GM19395 (cell line): ENCODE results near the gene USP35.
"Not testable (repeated sequence)": the region's sequence is repeated elsewhere in the genome, so short reads cannot be mapped to it uniquely, and the experiment has no call there.

Experiments used
- ATAC-seq: cut with Tn5 transposase; IDR thresholded peaks from one replicate; pipeline ENCODE4 v1.9.1; 2021; ENCODE audit warnings: mild to moderate bottlenecking, moderate library complexity; ENCODE audit not compliant: unreplicated experiment

Gene USP35

DNA sequence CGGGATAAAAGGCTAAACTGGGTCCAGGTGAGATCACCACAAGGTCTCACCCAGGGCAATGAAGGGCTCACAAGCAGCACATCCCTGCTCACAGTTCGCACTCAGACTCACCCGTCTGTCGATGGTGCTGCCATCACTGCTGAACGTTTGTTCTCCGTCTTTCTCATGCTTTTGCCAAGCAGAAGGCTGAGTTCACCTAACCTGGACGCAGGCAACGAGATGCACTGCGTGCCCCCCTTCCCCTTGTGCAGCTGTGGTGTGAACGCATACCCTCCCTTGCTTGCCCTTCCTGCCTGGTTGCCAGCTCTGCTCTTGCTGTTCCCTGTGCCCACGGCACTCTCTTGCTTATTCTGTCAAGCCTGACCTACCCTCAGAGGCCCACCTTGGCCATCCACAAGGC is 18.3 kb upstream of the USP35 start:
- ATAC-seq = no peak

DNA sequence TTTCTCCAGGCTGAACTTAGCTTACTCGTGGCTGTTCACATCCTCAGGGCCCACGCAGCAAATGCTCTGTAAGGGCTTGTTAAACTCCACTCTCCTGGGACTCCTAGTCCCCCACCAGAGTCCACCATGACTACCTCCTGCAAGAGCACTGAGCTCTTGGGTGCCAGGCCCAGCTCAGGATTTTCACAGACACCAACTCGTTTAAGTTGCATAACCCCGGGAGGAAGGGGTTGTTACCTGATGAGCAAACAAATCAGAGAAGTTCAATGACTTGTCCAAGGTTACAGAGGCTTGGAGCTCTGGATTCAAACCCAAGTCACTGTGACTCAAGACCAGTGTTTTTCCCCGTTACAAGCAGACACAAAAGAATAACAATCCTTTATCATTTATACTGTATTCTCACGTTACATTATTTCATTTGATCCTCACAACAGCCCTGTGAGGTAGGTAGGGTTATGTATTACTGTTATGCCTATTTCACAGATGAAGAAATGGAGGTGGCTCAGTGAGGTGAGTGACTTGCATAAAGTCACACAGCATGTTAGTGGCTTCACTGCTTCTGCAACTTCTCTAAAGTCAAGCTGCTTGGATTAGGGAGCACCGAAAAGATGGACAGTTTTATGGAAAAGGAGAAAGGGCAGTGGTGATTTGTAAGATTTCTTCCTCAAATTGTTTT is 17.7 kb upstream of the USP35 start:
- no peak for ATAC-seq

DNA sequence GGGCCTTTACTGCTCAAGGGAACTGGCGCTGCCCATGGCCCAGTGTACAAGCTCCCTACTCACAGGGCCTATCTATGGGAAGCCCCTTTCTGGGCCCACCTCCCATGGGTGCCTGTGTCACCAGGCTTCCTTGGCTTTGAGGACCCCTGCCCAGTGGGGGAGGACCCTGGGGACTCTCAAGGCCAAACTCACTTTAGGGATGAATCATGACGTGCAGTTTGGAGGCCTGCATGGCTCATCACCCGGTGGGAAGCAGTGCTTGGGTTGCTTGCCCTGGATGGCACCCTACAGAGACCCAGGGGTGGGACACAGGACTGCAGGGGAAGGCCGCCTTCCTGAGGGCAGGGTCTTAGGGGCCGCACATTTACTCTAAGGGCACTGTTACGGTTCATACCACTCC is 16.8 kb upstream of the USP35 start:
- no peak for ATAC-seq

DNA sequence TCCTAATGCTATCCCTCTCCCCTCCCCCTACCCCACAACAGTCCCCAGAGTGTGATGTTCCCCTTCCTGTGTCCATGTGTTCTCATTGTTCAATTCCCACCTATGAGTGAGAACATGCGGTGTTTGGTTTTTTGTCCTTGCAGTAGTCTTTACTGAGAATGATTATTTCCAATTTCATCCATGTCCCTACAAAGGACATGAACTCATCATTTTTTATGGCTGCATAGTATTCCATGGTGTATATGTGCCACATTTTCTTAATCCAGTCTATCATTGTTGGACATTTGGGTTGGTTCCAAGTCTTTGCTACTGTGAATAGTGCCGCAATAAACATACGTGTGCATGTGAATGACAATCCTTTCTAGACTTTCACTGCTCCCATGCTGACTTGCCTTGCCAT is 12.9 kb upstream of the USP35 start:
- ATAC-seq = not testable (repeated sequence)

DNA sequence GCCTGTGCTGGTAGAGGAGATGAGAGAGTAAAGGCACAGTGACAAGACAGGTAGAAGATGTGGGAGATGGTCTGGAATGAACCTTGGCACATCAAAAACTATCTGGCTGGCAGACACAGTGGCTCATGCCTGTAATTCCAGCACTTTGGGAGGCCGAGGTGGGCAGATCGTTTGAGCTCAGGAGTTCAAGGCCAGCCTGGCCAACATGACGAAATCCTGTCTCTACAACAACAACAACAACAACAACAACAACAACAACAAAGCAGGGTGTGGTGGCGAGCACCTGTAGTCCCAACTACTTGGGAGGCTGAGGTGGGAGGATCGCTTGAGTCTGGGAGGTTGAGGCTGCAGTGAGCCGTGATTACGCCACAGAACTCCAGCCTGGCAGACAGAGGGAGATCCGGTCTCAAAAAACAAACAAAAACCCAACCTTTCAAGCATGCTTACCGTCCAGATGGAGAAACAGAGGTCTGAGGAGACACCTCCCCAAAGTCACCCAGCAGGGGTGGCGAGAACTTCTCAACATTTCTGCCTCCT is 12.0 kb upstream of the USP35 start:
- ATAC-seq = no peak

DNA sequence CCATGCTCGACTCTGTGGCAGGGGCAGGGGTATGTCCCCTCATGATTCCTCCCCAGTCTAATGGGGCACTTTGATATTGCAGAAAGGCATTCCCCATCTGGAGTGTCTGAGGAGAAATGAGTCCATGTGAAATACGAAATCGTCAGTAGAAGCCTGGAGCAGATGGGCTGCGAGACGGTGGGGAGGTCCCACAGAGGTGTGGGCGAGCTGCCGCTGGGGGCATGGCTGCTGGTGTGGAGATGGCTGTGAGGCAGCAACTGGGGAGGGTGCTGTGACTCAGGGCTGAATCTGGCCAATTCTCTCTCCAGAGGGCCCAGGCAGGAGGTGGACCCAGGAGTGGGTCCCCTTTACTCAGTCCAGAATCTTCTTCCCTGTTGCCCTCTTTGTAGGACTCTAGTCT is 11.5 kb upstream of the USP35 start:
- no peak for ATAC-seq

DNA sequence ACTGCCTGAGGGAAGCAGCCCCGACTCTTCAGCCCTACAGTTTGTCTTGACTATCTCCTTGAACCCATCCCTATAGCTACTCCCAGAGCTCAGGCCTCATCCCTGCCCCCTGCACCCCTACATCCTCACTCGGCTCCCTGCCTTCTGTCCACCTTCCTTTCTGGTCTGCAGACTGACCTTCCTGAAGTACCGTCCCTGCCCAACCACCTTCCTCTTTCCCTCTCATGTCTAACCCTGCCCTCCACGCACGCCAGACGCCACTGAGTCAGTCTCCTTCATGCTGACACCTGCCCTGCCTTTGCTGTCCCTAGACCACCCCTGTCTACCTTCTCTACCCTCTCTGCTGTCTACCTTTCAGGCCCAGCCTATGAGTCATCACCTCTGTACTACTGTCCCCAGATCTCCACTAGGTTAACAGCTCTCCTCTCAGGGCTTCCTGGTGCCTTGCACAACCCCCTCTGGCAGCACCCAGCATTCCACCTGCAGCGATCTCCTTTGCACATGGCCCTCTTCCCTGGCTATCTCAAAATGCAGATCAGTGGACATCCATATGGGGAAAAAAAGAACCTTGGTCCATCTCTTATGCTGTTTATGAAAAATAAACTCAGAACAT is 9.2 kb upstream of the USP35 start:
- no peak for ATAC-seq

DNA sequence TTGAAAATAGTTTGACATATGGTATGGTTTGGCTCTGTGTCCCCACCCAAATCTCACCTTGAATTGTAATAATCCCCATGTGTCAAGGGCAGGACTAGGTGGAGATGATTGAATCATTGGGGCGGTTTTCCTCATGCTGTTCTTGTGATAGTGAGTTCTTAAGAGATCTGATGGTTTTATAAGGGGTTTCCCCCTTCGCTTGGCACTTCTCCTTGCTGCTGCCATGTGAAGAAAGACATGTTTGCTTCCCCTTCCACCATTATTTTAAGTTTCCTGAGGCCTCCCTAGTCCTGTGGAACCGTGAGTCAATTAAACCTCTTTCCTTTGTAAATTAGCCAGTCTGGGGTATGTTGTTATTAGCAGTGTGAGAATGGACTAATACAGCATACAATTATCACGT is 8.0 kb upstream of the USP35 start:
- no peak for ATAC-seq

DNA sequence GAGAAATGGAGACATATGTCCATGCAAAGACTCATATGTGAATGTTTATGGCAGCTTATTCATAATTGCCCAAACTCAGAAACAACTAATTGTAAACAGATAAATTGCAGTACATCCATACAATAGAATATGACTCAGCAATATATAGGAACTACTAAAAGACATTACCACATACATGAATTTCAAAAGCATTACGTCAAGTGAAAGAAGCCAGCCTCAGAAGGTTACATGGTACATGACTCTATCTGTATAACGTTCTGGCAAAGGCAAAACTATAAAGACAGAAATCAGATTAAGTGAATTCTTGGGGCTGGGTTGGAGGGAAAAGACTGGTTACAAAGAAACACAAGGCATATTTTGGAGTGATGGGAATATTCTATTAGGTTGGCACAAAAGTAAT is 7.5 kb upstream of the USP35 start:
- no peak for ATAC-seq

DNA sequence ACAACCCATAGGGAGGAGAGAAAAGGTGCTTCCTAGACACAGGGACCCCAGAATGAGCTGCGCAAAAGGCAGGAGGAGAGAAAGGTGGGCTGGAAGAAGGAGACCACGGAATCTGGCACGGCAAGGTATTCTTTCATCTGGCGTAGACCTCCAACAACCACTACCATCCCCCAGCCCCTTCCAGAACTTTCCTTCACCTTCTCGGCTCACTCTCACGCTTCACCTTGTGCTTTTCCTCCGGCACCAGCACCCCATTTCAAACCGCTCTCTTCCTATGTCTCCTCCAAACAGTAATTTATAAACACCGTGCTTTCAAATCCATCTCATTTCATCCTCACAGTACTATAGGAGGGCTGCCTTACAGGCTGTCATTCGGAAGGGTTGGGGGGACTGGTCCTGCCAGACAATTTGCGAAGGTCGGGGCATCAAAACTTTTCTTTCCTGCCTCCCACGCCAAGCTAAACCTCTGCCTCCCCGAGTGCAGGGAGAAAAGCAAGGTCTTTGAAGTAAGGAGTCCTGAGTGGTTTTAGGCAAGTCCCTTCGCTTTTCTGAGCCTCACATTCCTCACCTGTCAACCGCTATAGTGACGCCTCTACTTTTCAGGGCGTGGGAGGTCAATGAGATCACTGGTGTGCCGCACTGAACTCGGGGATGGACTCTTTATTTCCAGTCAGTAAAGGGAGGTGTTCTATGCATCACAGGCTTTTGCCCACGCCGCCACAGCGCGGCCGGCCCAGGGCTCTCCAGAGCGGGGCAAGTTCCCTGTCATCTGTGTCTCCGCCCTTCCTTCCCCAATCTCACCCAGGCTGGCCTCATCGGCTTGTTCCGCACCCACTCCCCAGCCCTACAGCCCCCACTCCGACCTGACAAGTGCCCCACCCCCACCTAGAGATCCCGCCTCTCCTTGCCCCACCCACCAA is 1.1 kb upstream of the USP35 start:
- ATAC-seq = peak; percentile 22

DNA sequence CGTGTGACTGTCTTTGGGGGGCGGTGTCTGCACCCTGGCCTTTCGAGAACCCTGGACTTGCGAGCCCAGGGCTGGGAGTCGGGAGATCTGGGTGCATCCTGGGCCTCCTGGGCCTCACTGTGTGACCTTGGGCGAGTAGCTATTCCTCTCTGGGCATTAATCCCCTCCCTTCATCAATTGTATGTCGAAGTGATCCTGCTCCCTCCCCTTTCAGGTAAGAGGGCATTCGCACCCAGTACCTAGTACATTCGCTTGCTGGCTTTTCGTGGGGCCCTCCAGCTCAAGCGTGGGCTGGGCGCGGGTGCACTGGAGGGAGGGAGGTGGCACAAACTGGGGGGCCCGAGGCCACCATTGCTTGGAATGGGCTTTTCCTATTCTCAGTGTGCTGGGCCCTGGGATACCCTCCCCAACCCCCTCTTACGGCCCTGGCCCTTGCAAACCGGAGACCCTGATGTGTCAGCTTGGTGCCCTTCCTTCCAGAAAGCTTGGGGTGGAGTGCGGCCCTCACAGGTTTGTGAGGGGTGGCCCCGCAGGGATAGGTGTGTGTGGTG is 530 bp downstream of the USP35 start:
- ATAC-seq = no peak

DNA sequence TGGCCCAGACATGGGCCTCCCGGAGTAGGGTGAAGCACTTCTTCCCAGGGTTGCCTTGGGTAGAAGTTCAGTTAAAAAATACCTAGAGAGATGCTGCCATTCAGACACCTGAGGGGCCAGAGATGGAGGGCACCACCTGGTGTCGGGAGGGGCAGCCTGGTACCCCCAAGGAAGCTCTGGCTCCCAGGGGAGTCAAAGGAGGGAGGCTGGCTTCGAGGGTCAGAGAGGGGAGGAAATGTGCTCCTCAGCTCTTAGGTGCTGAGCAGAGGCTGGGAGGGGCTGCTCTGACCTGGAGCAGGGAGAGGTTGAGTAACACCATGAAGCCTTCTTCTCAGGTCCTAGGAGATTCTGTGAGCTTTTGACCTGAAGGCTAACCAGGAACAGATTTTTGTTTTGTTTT is 1.1 kb downstream of the USP35 start:
- ATAC-seq = no peak

DNA sequence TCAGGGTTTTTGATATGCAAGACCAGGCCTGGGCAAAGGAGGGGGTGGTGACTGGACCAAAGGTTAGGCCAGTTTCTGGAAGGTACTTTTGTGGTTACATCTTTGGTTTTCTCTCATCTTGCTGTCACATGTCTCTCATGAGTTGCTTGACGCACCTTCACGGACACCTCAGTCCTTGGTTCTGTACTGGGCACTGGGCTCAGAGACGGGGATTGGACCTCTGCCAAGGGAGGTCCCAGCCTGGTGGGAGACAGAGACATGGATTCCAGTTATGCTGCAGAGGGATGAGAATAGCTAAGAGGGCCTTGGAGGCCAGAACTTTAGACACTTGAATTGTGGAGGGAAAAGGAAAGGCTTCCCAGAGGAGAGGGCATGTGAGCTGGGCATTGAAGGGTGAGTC is 1.7 kb downstream of the USP35 start:
- no peak for ATAC-seq

DNA sequence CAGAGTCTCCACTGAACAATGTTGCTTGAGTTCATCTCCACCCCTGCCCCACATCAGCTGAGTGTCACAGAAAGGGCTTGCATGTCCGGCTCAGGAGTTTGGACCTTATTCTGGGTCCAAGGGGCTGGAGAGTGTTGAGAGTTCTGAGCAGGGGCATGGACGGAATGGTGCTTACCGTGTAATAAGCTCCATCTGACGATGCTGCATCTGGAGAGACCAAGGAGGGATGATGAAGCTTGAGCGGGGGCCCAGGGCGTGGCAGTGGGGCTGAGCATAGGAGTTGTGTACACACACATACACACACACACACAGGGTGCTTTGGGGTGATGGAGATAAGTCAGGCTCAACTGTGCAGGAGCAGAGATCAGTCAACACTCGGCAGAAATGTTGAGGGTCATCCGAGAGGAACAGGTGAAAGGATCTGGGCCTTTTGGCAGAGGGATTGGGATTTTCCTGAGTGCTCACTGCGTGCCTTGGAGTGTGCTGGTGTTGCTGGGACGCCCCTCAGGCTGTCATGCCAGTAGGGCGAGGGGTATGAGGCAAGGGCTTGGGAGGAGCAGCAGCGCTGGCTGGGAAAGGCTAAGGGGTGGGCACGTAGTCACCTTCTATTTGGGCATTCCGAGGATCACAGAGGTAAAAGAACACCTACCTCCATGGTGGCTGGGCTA is 2.3 kb downstream of the USP35 start:
- ATAC-seq = no peak

DNA sequence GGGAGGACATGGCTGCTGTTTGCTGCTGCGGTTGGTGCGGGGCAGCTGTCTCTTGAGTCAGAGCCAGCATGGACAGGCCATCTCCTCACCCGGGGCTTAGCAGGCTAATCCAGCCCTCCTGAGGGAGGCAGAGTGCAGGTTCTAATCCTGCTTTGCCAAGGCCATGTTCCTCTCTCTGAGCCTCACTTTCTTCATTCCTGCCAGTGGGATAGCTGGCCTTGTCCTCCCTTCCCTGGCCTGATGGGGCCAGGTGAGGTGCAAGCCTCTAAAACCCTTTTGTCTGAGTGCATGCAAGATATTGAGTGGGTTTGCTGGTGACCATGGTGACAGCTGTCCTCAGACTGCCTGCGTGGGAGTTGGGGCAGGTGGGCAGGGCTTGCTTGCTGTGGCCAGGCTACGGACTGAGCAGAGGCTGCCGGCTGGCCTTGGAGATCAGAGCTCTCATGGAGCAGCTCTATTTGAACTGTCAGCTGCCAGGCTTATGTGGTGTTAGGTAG is 3.6 kb downstream of the USP35 start:
- no peak for ATAC-seq

DNA sequence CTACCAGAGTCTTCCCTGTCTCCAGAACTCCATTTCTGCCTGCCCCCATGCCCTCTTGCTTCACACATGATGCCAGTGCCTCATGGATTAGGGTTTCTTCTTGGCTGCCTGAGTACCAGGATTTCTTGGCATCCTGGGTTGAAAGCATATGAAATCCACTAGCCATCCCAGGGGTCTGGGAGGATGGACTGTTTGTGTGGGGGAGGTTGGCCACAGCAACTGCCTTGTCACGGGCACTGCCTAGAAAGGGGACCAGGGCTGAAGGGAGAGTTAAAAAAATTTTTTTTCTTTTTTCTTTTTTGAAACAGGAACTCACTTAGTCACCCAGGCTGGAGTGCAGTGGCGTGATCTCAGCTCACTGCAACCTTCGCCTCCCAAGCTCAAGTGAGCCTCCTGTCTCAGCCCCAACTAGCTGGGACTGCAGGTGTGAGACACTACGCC is 4.2 kb downstream of the USP35 start:
- ATAC-seq = no peak

DNA sequence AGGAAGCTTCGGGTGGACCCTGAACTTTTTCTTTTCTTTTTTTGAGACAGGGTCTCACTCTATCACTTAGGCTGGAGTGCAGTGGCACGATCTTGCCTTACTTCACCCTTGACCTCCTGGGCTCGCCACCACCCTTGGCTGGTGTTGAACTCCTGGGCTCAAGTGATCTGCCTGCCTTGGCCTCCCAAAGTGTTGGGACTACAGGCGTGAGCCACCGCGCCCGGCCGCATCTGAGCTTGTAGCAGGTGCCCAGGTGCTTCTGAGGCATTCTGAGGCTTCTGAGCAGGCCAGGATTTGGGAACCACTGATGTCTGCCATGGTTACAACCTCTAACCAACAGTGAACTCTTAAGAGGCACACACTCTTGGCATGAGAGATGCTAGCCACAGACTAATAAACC is 5.1 kb downstream of the USP35 start:
- no peak for ATAC-seq

DNA sequence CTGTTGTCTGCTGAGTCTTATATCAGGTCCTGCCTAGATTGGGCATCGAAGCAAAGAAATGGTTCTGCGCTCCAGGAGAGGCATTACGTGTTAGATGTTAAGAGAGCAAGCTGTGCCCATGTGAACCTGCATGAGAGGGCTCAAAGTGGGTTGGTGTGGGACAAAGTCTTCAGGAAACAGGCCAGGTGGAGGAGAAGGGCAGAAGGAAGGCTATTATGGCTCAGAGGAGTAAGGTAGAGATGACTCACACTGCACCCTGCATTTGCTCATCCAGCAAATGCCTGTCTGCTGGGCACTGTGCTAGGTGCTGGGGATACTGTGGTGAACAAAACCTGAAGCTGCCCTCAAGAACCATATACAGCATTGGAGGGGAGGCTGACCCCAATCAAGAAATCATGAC is 5.8 kb downstream of the USP35 start:
- ATAC-seq = no peak

DNA sequence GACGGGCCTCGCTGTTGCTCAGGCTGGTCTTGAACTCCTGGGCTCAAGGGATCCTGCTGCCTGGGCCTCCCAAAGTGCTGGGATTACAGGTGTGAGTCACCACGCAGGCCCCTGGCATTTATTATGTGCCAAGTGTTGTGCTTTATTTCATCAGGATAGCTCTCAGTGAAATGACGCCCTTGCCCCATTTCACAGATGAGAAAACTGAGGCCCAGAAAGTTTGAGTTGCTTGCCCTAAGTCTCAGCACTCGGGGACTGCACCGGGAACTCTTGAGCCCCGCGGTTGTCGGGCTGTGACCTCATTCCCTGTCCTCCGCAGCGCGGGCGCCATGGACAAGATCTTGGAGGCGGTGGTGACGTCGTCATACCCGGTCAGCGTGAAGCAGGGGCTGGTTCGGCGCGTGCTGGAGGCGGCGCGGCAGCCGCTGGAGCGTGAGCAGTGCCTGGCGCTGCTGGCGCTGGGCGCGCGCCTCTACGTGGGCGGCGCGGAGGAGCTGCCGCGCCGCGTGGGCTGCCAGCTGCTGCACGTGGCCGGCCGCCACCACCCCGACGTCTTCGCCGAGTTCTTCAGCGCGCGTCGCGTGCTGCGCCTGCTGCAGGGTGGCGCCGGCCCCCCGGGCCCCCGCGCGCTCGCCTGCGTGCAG is 7.3 kb downstream of the USP35 start:
- ATAC-seq = no peak

DNA sequence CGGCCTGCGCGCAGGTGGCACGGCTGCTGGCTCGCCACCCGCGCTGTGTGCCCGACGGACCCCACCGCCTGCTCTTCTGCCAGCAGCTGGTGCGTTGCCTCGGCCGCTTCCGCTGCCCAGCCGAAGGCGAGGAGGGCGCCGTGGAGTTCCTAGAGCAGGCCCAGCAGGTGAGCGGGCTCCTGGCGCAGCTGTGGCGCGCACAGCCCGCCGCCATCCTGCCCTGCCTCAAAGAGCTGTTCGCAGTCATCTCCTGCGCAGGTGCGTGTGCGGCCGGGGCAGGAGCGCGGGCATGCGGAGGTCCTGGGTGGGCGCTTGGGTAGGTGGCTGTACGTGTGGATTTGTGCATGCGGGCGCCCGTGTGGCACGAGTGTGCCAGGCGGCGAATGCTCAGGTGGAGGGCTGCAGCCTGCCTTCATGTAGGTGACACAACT is 8.0 kb downstream of the USP35 start:
- ATAC-seq = no peak
